Pons (tissue), 1 donor: Measurements from ENCODE around the gene DTD1.

Source experiments
- DNase-seq: peaks from one replicate; pipeline ENCODE4 v3.0.0-alpha.2; 2016; ENCODE audit warnings: low spot score

Gene DTD1

DNA sequence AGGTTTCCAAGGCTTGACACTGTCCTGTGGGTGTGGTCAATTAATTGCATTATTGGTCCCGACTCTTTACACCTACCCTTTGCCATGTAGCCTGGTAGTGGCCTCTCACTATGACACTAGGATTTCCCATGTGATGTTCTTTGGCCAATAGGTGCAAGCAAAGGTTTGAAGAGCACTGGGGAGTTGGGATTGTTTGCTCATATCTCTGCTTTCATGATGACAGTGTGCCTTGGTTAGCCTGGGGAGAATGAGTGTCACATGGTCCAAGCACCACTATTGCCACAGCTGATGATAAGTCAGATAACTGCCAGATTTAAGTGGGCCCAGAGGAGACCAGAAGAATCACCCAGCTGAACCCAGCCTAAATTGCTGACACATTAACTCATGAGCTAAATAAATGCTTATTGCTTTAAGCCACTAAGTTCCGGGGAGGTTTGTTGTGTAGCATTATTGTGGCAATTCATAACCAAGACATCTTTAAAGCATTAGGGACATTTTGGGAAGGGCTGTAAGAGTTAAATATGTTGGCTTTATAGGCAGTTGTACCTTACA, 208.5 kb downstream of the DTD1 start:
- DNase-seq, result no peak

- no peak for DNase-seq
Observed at GRCh38 chr20:18801516-18801915, 213.7 kb downstream of the DTD1 start.

DNA sequence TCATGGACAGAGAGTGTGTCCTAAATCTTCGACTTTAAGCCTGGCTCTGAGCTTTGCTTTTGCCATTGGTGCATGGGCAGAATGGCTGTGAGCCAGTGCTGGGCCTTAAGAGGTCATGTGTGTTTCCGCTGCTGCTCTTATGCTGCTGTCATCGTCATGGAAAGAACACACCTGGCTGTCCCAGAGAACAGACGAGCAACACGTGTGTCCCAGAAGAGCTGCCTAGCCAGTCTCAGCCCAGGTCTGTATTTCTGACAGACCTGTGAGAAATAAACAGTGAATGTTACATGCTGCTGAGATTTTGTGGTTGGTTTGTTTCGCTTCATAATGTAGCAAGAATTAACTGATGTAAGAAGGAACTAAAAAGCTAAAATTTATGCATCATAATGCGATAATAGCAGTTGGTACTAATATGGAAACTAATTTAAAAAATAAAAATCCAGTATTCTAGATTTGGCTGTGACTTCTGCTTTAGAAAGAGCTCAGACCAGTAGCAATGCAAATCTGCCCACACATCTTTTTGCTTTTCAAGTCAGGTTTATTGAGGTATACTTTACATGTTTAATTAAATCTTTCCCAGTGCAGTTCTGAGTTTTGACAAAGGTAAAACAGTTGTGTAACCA, 214.3 kb downstream of the DTD1 start:
- DNase-seq, result no peak

- no peak for DNase-seq
Observed at GRCh38 chr20:18805881-18806280, 218.0 kb downstream of the DTD1 start.

GRCh38 chr20:18808712-18809111, 220.9 kb downstream of the DTD1 start:
- no peak for DNase-seq

GRCh38 chr20:18811186-18811585, 223.3 kb downstream of the DTD1 start:
- DNase-seq, result no peak

GRCh38 chr20:18811904-18812303, 224.1 kb downstream of the DTD1 start:
- no peak for DNase-seq

GRCh38 chr20:18813483-18813882, 225.6 kb downstream of the DTD1 start, which contains the start of gene SCP2D1:
TSS of gene SCP2D1 (plus strand) at chr20:18813783. CDS start at chr20:18813816, 33 bp downstream.
- no peak for DNase-seq

GRCh38 chr20:18815194-18815942, 227.5 kb downstream of the DTD1 start:
- no peak for DNase-seq
